Activated CD4-positive, alpha-beta T cell treated with anti-CD3 and anti-CD28 coated beads, Interleukin-2, amount 10 ng/mL, durations not matched to agents 7 days and 5 days (primary cell): Measurements from ENCODE around the gene GRK3. TPM values are rescaled to one million over a fixed set of nuclear protein-coding genes. Genes with fewer than 3 reads are reported as not detected.

Source experiments
- CTCF ChIA-PET: fragments of 350-600 bp; sonication (Branson Sonifier 250); formaldehyde crosslinking; loops from one replicate; lab custom pipeline; 2021; ENCODE audit warnings: antibody characterized with exemption; lab: Charles Lee
- POLR2A ChIA-PET: fragments of 350-600 bp; sonication (Branson Sonifier 250); formaldehyde crosslinking; loops from one replicate; lab custom pipeline; 2021; ENCODE audit warnings: antibody characterized with exemption; lab: Charles Lee
- DNase-seq: peaks from one replicate; pipeline ENCODE4 v3.0.0-alpha.2; 2020
- H3K27ac Mint-ChIP-seq: one replicate; pipeline ENCODE4 v1.8.0; 2021; ENCODE audit warnings: mild to moderate bottlenecking, moderate library complexity, mixed read lengths
- H3K27me3 Mint-ChIP-seq: one replicate; pipeline ENCODE4 v1.8.0; 2021; ENCODE audit warnings: mixed read lengths
- H3K36me3 Mint-ChIP-seq: one replicate; pipeline ENCODE4 v1.8.0; 2021; ENCODE audit warnings: low read depth, mixed read lengths
- H3K4me1 Mint-ChIP-seq: one replicate; pipeline ENCODE4 v1.8.0; 2021; ENCODE audit warnings: mixed read lengths
- H3K4me3 Mint-ChIP-seq: one replicate; pipeline ENCODE4 v1.8.0; 2021; ENCODE audit warnings: mild to moderate bottlenecking, moderate library complexity, mixed read lengths
- H3K9me3 Mint-ChIP-seq: one replicate; pipeline ENCODE4 v1.8.0; 2021; ENCODE audit warnings: mixed read lengths
- total RNA-seq, 2 experiments: library from RNA; stranded (reverse); gene quantifications; one replicate each; pipeline ENCODE4 v1.2.3, GENCODE V29; 2021

Gene GRK3
- total RNA-seq, 2 experiments from 2014 or later: 23.4 to 24.2 TPM

GRCh38 chr22:25744694-25745093, 180.2 kb downstream of the GRK3 start:
- peaks cover 25% of the 10 kb centered on the region for H3K9me3 Mint-ChIP-seq
- no peak overlapping the region for H3K27ac Mint-ChIP-seq
- peaks cover 76% of the 10 kb centered on the region for H3K4me1 Mint-ChIP-seq
- no peaks in the 10 kb centered on the region for H3K27me3 Mint-ChIP-seq
- ChIA-PET CTCF (interaction anchor here (0.9 to 2.2 kb wide), 3 partner anchors 8 to 28 kb away, joined by 3 to 13 read pairs (median 4); no protein-coding TSS in a partner anchor), POLR2A (no interaction called here)
- no peak for DNase-seq
- H3K36me3 Mint-ChIP-seq: peaks cover 42% of the 10 kb centered on the region
- H3K4me3 Mint-ChIP-seq: no peak overlapping the region

GRCh38 chr22:25745341-25746011, 181.0 kb downstream of the GRK3 start:
- DNase-seq: no peak
- CTCF ChIA-PET: interaction anchor here (0.9 to 2.2 kb wide), 3 partner anchors 8 to 27 kb away, joined by 3 to 13 read pairs (median 4); no protein-coding TSS in a partner anchor
- Mint-ChIP-seq H3K36me3 (peaks cover 44% of the 10 kb centered on the region), H3K27ac (peak overlapping the region; percentile 75), H3K4me1 (peaks cover 80% of the 10 kb centered on the region), H3K9me3 (peaks cover 23% of the 10 kb centered on the region), H3K27me3 (no peaks in the 10 kb centered on the region), H3K4me3 (no peak overlapping the region)
- POLR2A ChIA-PET: no interaction called here

- POLR2A ChIA-PET: no interaction called here
- H3K36me3 Mint-ChIP-seq: peaks cover 40% of the 10 kb centered on the region
- no peak for DNase-seq
- CTCF ChIA-PET: interaction anchor here (2.2 kb wide), 1 partner anchor 9 kb away, joined by 13 read pairs; no protein-coding TSS in a partner anchor
- H3K4me3 Mint-ChIP-seq: no peak overlapping the region
- no peaks in the 10 kb centered on the region for H3K27me3 Mint-ChIP-seq
- H3K27ac Mint-ChIP-seq: peak overlapping the region; percentile 75
- H3K4me1 Mint-ChIP-seq: peaks cover 79% of the 10 kb centered on the region
- peaks cover 19% of the 10 kb centered on the region for H3K9me3 Mint-ChIP-seq
Measured at GRCh38 chr22:25746012-25746373, 181.5 kb downstream of the GRK3 start.

GRCh38 chr22:25747245-25747944, 182.9 kb downstream of the GRK3 start:
- Mint-ChIP-seq H3K4me3 (no peak overlapping the region), H3K4me1 (peaks cover 78% of the 10 kb centered on the region), H3K36me3 (peaks cover 33% of the 10 kb centered on the region), H3K9me3 (peaks cover 14% of the 10 kb centered on the region), H3K27me3 (no peaks in the 10 kb centered on the region), H3K27ac (no peak overlapping the region)
- DNase-seq: no peak
- CTCF ChIA-PET: interaction anchor here (0.6 to 2.2 kb wide), 3 partner anchors 10 to 848 kb away, joined by 5 to 13 read pairs (median 5); no protein-coding TSS in a partner anchor
- POLR2A ChIA-PET: no interaction called here

GRCh38 chr22:25748140-25748539, 183.7 kb downstream of the GRK3 start:
- ChIA-PET POLR2A (no interaction called here), CTCF (interaction anchor here (0.7 to 1.2 kb wide), 3 partner anchors 10 to 22 kb away, joined by 4 to 5 read pairs (median 5); no protein-coding TSS in a partner anchor)
- H3K9me3 Mint-ChIP-seq: peaks cover 14% of the 10 kb centered on the region
- peaks cover 29% of the 10 kb centered on the region for H3K36me3 Mint-ChIP-seq
- H3K4me1 Mint-ChIP-seq: peaks cover 70% of the 10 kb centered on the region
- no peaks in the 10 kb centered on the region for H3K27me3 Mint-ChIP-seq
- no peak overlapping the region for H3K4me3 Mint-ChIP-seq
- peak overlapping the region; percentile 63 for H3K27ac Mint-ChIP-seq
- DNase-seq: no peak

- Mint-ChIP-seq H3K4me3 (no peak overlapping the region), H3K9me3 (peaks cover 18% of the 10 kb centered on the region)
Measured at GRCh38 chr22:25748704-25749103, 184.2 kb downstream of the GRK3 start.

GRCh38 chr22:25749420-25750169, 185.1 kb downstream of the GRK3 start:
- H3K27me3 Mint-ChIP-seq: no peaks in the 10 kb centered on the region
- H3K9me3 Mint-ChIP-seq: peaks cover 22% of the 10 kb centered on the region
- H3K27ac Mint-ChIP-seq: peak overlapping the region; percentile 97
- H3K4me1 Mint-ChIP-seq: peaks cover 64% of the 10 kb centered on the region
- ChIA-PET POLR2A (interaction anchor here (0.7 to 1.6 kb wide), 3 partner anchors 8 to 182 kb away, joined by 3 to 7 read pairs (median 4); no protein-coding TSS in a partner anchor), CTCF (interaction anchor here (1.2 to 3.1 kb wide), 11 partner anchors 8 to 52 kb away, joined by 3 to 20 read pairs (median 6); partner anchors contain the start of gene MYO18B)
- H3K36me3 Mint-ChIP-seq: peaks cover 31% of the 10 kb centered on the region
- peak overlapping the region; percentile 33 for H3K4me3 Mint-ChIP-seq
- DNase-seq: peak; percentile 44

More at GRCh38 chr22:25748704-25749103, 184.2 kb downstream of the GRK3 start:
- POLR2A ChIA-PET: interaction anchor here (1.6 kb wide), 1 partner anchor 12 kb away, joined by 7 read pairs; no protein-coding TSS in a partner anchor
- H3K27ac Mint-ChIP-seq: peak overlapping the region; percentile 97
- CTCF ChIA-PET: interaction anchor here (0.7 to 2.8 kb wide), 8 partner anchors 11 to 24 kb away, joined by 3 to 20 read pairs (median 4); no protein-coding TSS in a partner anchor
- no peak for DNase-seq
- peaks cover 67% of the 10 kb centered on the region for H3K4me1 Mint-ChIP-seq
- peaks cover 27% of the 10 kb centered on the region for H3K36me3 Mint-ChIP-seq
- no peaks in the 10 kb centered on the region for H3K27me3 Mint-ChIP-seq

- H3K4me3 Mint-ChIP-seq: no peak overlapping the region
Measured at GRCh38 chr22:25750569-25751173, 186.2 kb downstream of the GRK3 start.

GRCh38 chr22:25751174-25751581, 186.7 kb downstream of the GRK3 start:
- Mint-ChIP-seq H3K4me3 (no peak overlapping the region), H3K36me3 (peaks cover 30% of the 10 kb centered on the region), H3K4me1 (peaks cover 59% of the 10 kb centered on the region), H3K27me3 (no peaks in the 10 kb centered on the region), H3K9me3 (peaks cover 21% of the 10 kb centered on the region), H3K27ac (peak overlapping the region; percentile 69)
- CTCF ChIA-PET: interaction anchor here (0.7 to 3.1 kb wide), 8 partner anchors 9 to 53 kb away, joined by 3 to 20 read pairs (median 8); no protein-coding TSS in a partner anchor
- POLR2A ChIA-PET: no interaction called here
- DNase-seq: no peak

More at GRCh38 chr22:25750569-25751173, 186.2 kb downstream of the GRK3 start:
- POLR2A ChIA-PET: interaction anchor here (1.0 to 1.6 kb wide), 2 partner anchors 14 to 183 kb away, joined by 4 to 7 read pairs; no protein-coding TSS in a partner anchor
- no peak for DNase-seq
- Mint-ChIP-seq H3K9me3 (peaks cover 22% of the 10 kb centered on the region), H3K36me3 (peaks cover 31% of the 10 kb centered on the region), H3K27ac (peak overlapping the region; percentile 97), H3K4me1 (peaks cover 61% of the 10 kb centered on the region), H3K27me3 (no peaks in the 10 kb centered on the region)
- CTCF ChIA-PET: interaction anchor here (1.2 to 3.1 kb wide), 9 partner anchors 10 to 53 kb away, joined by 3 to 20 read pairs (median 6); partner anchors contain the start of gene MYO18B

- no peak for DNase-seq
- Mint-ChIP-seq H3K4me3 (no peak overlapping the region), H3K9me3 (peaks cover 17% of the 10 kb centered on the region), H3K4me1 (peaks cover 52% of the 10 kb centered on the region), H3K36me3 (peaks cover 22% of the 10 kb centered on the region), H3K27me3 (no peaks in the 10 kb centered on the region), H3K27ac (no peak overlapping the region)
- ChIA-PET POLR2A (no interaction called here), CTCF (interaction anchor here (0.6 to 3.1 kb wide), 5 partner anchors 11 to 40 kb away, joined by 3 to 12 read pairs (median 3); no protein-coding TSS in a partner anchor)
Measured at GRCh38 chr22:25752615-25753214, 188.2 kb downstream of the GRK3 start.

GRCh38 chr22:25753252-25753651, 188.8 kb downstream of the GRK3 start:
- Mint-ChIP-seq H3K27me3 (no peaks in the 10 kb centered on the region), H3K9me3 (peaks cover 15% of the 10 kb centered on the region), H3K4me3 (no peak overlapping the region), H3K4me1 (peaks cover 52% of the 10 kb centered on the region), H3K27ac (no peak overlapping the region), H3K36me3 (peaks cover 19% of the 10 kb centered on the region)
- DNase-seq: no peak
- CTCF ChIA-PET: interaction anchor here (0.6 to 1.2 kb wide), 3 partner anchors 13 to 20 kb away, joined by 3 to 4 read pairs (median 3); no protein-coding TSS in a partner anchor
- POLR2A ChIA-PET: no interaction called here
